Measurements from ENCODE around the gene TAX1BP3.

The TAX1BP3 gene

GRCh38 chr17:3626831-3627768 is 41.3 kb downstream of the TAX1BP3 start:
- DNase-seq (ENCODE audit: low read depth in 2 of 2): no peak

GRCh38 chr17:3622977-3623594 is 45.3 kb downstream of the TAX1BP3 start:
- no peak for DNase-seq (ENCODE audit: low read depth in 2 of 2)

GRCh38 chr17:3621146-3621720 is 47.1 kb downstream of the TAX1BP3 start:
- DNase-seq (ENCODE audit: low read depth in 2 of 2): no peak

- DNase-seq (ENCODE audit: low read depth in 2 of 2): no peak
These were observed 53.1 kb downstream of the TAX1BP3 start for GRCh38 chr17:3615160-3615870.

- DNase-seq (ENCODE audit: low read depth in 2 of 2): no peak
These were observed 55.3 kb downstream of the TAX1BP3 start for GRCh38 chr17:3613124-3613523.

All from stimulated activated CD8-positive, alpha-beta memory T cell treated with anti-CD3 and anti-CD28 coated beads, Interleukin-2, amount 100 ng/mL, for 48 hours (primary cell).